SU-DHL-6 (cell line): ENCODE data around the gene FOXJ2.
"Not testable (repeated sequence)": the region's sequence is repeated elsewhere in the genome, so short reads cannot be mapped to it uniquely, and the experiment has no call there.

Experiments
- H2AFZ ChIP-seq: fragments of 200-600 bp; sonication (generic); 2 replicates; pipeline ENCODE4 v1.6.1; 2014; ENCODE audit warnings: low read depth, mild to moderate bottlenecking, moderate library complexity, mixed read lengths, antibody characterized with exemption, low read length; ENCODE audit not compliant: severe bottlenecking
- H3F3A ChIP-seq: fragments of 200-600 bp; shearing (Covaris generic); 2 replicates; pipeline ENCODE4 v1.6.0; 2016; ENCODE audit warnings: antibody characterized with exemption, mild to moderate bottlenecking; ENCODE audit not compliant: insufficient read depth
- H3K27ac ChIP-seq: fragments of 200-600 bp; sonication (generic); 2 replicates; pipeline ENCODE4 v1.5.1; 2016; ENCODE audit warnings: low read depth, mild to moderate bottlenecking, low read length, moderate library complexity, mixed read lengths
- H3K27me3 ChIP-seq: fragments of 200-600 bp; sonication (generic), shearing (Covaris generic); 2 replicates; pipeline ENCODE4 v1.6.0; 2014; ENCODE audit warnings: mild to moderate bottlenecking, low read length
- H3K36me3 ChIP-seq: fragments of 200-600 bp; sonication (generic); 2 replicates; pipeline ENCODE4 v1.6.1; 2014; ENCODE audit warnings: mild to moderate bottlenecking, low read length, mixed read lengths
- H3K4me2 ChIP-seq: fragments of 300-600, 200-600 bp; shearing (Covaris generic), sonication (generic); 2 replicates; pipeline ENCODE4 v1.6.0; 2014; ENCODE audit warnings: low read length, low read depth, mild to moderate bottlenecking; ENCODE audit not compliant: poor library complexity, severe bottlenecking
- H3K4me3 ChIP-seq: fragments of 200-600 bp; sonication (generic); 2 replicates; pipeline ENCODE4 v1.5.1; 2014; ENCODE audit warnings: antibody characterized with exemption, low read length, mild to moderate bottlenecking, mixed read lengths; ENCODE audit not compliant: insufficient read depth, poor library complexity, severe bottlenecking
- H3K79me2 ChIP-seq: fragments of 200-600 bp; sonication (generic); 2 replicates; pipeline ENCODE4 v1.6.1; 2014; ENCODE audit warnings: mild to moderate bottlenecking, low read length, moderate library complexity; ENCODE audit not compliant: insufficient read depth
- H3K9ac ChIP-seq: fragments of 200-600 bp; sonication (generic); 2 replicates; pipeline ENCODE4 v1.7.0; 2014; ENCODE audit warnings: mild to moderate bottlenecking, low read length
- H3K9me2 ChIP-seq: fragments of 200-600 bp; sonication (generic); replicated peaks from 2 replicates; pipeline ENCODE4 v1.6.1; 2014; ENCODE audit warnings: low read length; ENCODE audit not compliant: insufficient read depth
- H3K9me3 ChIP-seq: fragments of 200-600 bp; sonication (generic); 2 replicates; pipeline ENCODE4 v1.6.1; 2014; ENCODE audit warnings: low read length, mixed read lengths; ENCODE audit not compliant: insufficient read depth
- H4K20me1 ChIP-seq: fragments of 200-600 bp; sonication (generic); 2 replicates; pipeline ENCODE4 v1.6.1; 2014; ENCODE audit warnings: low read depth, mild to moderate bottlenecking, antibody characterized with exemption, low read length, moderate library complexity, mixed read lengths
- EZH2phosphoT487 ChIP-seq: fragments of 200-600 bp; sonication (generic), shearing (Covaris generic); conservative IDR thresholded peaks from 2 replicates; pipeline ENCODE4 v1.6.1; 2018; ENCODE audit warnings: mild to moderate bottlenecking, antibody characterized with exemption, low read length, moderate library complexity, mixed read lengths
- TF ChIP-seq, protein P1 (sequence below): fragments of 200-600 bp; sonication (generic); IDR thresholded peaks from one replicate; pipeline ENCODE4 v1.5.1; 2017; ENCODE audit warnings: antibody characterized with exemption, mild to moderate bottlenecking, low read length, moderate library complexity; ENCODE audit not compliant: insufficient read depth, poor library complexity, severe bottlenecking

Gene FOXJ2

DNA sequence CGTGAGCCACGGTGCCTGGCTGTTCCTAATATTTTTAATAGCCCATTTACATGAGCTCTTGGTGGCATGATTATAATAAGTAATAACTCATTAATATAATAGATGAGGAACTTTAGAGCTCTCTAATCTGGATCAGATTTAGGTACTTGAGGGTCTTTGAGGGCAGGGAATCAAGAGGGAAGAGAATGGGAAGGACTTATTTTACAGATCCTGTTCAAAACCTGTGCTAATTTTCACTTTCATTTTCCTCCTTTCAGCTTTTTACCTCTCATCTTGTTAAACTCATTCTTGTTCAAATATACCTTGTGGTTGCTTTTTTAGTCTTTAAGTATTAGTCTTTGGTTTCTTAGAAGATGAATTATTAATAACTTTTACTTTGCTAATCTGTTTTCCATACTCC, 55.1 kb downstream of the FOXJ2 start:
- no peaks in the 10 kb centered on the region for H3K9me2 ChIP-seq
- no peaks in the 10 kb centered on the region for H3F3A ChIP-seq
- peak overlapping the region; percentile 21; the same call in 1 of the 2 replicates for H3K9ac ChIP-seq
- H3K27me3 ChIP-seq: no peaks in the 10 kb centered on the region
- H2AFZ ChIP-seq: no peak overlapping the region
- H3K9me3 ChIP-seq: no peaks in the 10 kb centered on the region
- no peak overlapping the region for H3K4me3 ChIP-seq
- no peaks in the 10 kb centered on the region for H3K36me3 ChIP-seq
- TF ChIP-seq, protein P1, sequence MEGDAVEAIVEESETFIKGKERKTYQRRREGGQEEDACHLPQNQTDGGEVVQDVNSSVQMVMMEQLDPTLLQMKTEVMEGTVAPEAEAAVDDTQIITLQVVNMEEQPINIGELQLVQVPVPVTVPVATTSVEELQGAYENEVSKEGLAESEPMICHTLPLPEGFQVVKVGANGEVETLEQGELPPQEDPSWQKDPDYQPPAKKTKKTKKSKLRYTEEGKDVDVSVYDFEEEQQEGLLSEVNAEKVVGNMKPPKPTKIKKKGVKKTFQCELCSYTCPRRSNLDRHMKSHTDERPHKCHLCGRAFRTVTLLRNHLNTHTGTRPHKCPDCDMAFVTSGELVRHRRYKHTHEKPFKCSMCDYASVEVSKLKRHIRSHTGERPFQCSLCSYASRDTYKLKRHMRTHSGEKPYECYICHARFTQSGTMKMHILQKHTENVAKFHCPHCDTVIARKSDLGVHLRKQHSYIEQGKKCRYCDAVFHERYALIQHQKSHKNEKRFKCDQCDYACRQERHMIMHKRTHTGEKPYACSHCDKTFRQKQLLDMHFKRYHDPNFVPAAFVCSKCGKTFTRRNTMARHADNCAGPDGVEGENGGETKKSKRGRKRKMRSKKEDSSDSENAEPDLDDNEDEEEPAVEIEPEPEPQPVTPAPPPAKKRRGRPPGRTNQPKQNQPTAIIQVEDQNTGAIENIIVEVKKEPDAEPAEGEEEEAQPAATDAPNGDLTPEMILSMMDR: no peak
- no peak for TF ChIP-seq EZH2phosphoT487
- H3K79me2 ChIP-seq: peaks cover 64% of the 10 kb centered on the region
- peak overlapping the region; percentile 49 for H3K4me2 ChIP-seq
- H3K27ac ChIP-seq: no peak overlapping the region
- H4K20me1 ChIP-seq: no peaks in the 10 kb centered on the region

DNA sequence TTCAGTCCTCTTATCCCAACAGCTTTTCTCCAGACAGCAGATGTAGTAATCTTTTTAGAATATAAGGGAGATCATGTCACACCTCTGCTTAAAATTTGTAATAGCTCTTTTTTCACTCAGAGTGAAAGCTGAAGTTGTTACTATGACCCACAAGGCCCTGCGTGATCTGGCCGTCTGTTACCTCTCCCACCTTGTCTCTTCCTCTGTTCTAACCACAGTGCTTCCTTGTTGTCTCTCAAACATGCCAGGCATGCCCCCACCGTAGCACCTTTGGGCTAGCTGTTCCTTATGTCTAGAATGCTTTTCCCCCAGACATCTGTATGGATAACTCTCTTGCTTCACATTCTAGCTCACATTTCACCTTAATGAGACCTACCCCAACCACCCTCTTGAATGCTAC, 56.1 kb downstream of the FOXJ2 start:
- 0 out of 2 replicates have a peak, but pooled peaks cover 7% of the 10 kb centered on the region for H3K36me3 ChIP-seq
- no peak overlapping the region for H2AFZ ChIP-seq
- no peaks in the 10 kb centered on the region for H3K27me3 ChIP-seq
- H3K9ac ChIP-seq: no peak overlapping the region
- TF ChIP-seq, protein P1: no peak
- no peak for TF ChIP-seq EZH2phosphoT487
- H4K20me1 ChIP-seq: no peaks in the 10 kb centered on the region
- no peaks in the 10 kb centered on the region for H3K9me3 ChIP-seq
- no peaks in the 10 kb centered on the region for H3F3A ChIP-seq
- H3K9me2 ChIP-seq: no peaks in the 10 kb centered on the region
- H3K4me3 ChIP-seq: no peak overlapping the region
- H3K79me2 ChIP-seq: peaks cover 55% of the 10 kb centered on the region
- H3K27ac ChIP-seq: no peak overlapping the region
- peak overlapping the region; percentile 49 for H3K4me2 ChIP-seq

DNA sequence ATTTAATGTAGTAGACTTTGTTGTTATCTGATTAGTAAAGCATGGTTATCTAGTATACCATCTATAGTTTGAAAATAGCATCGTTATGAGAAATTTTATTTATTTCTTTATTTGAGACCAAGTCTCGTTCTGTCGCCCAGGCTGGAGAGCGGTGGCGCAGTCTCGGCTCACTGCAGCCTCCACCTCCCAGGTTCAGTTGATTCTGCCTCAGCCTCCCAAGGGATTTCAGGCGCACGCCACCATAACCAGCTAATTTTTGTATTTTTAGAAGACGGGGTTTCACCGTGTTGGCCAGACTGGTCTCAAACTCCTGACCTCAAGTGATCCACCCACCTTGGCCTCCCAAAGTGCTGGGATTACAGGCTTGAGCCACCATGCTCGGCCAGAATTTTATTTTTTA, 56.8 kb downstream of the FOXJ2 start:
- not testable (repeated sequence) for H3K27ac ChIP-seq, H3K9ac ChIP-seq
- peaks cover 48% of the 10 kb centered on the region for H3K79me2 ChIP-seq

DNA sequence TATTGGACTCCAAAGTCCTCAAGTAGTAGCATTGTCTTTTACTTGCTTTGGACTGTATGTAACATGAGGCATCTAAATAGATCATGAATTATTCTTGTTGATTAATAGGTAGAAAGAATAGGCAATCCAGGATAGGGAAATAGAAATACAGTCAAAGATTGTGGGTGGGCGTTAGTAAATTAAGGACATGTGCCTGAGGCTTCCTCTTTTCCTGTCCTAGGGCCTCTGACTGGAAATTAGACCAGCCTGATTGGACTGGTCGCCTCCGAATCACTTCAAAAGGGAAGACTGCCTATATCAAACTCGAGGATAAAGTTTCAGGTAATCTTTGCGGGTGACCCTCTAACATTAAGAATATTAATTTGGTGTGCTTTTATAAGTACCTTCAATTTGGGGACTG, 57.2 kb downstream of the FOXJ2 start:
- no peaks in the 10 kb centered on the region for H3F3A ChIP-seq
- peaks cover 11% of the 10 kb centered on the region; the same call in 1 of the 2 replicates for H3K36me3 ChIP-seq
- no peak overlapping the region for H3K9ac ChIP-seq
- no peak overlapping the region for H3K27ac ChIP-seq
- TF ChIP-seq, protein P1: no peak
- TF ChIP-seq EZH2phosphoT487: no peak
- no peaks in the 10 kb centered on the region for H3K9me2 ChIP-seq
- no peaks in the 10 kb centered on the region for H4K20me1 ChIP-seq
- H3K27me3 ChIP-seq: no peaks in the 10 kb centered on the region
- H3K9me3 ChIP-seq: no peaks in the 10 kb centered on the region
- no peak overlapping the region for H3K4me3 ChIP-seq
- H2AFZ ChIP-seq: no peak overlapping the region
- no peak overlapping the region for H3K4me2 ChIP-seq
- H3K79me2 ChIP-seq: peaks cover 43% of the 10 kb centered on the region

More for the DNA sequence above, 56.8 kb downstream of the FOXJ2 start:
- H3F3A ChIP-seq, H2AFZ ChIP-seq, H3K9me3 ChIP-seq, H4K20me1 ChIP-seq, H3K9me2 ChIP-seq, H3K4me3 ChIP-seq, H3K4me2 ChIP-seq, H3K27me3 ChIP-seq: not testable (repeated sequence)
- peaks cover 11% of the 10 kb centered on the region; the same call in 1 of the 2 replicates for H3K36me3 ChIP-seq
